ENCODE measurements around the gene CCNDBP1. TPM values are rescaled to one million over a fixed set of nuclear protein-coding genes. Genes with fewer than 3 reads are reported as not detected.
A peak's percentile ranks its signal among the peaks of the same experiment; 100 is the strongest.

Gene CCNDBP1
- total RNA-seq, 1 donor from 2014 or later: 61.8 TPM

- no peak for DNase-seq (ENCODE audit: low read depth)
- no peak for TF ChIP-seq CTCF (IDR thresholded peaks at IDR 0.05; ENCODE audit: insufficient read depth, low read length, poor library complexity, severe bottlenecking)
- H3K27me3 ChIP-seq (ENCODE audit: control insufficient read depth, insufficient read depth, low read length): peaks cover 15% of the 10 kb centered on the region
- no peaks in the 10 kb centered on the region for H3K36me3 ChIP-seq (ENCODE audit: control insufficient read depth, insufficient read depth, low read length)
- no peak overlapping the region for H3K4me3 ChIP-seq (ENCODE audit: low read depth, low read length)
These were observed 29.0 kb downstream of the CCNDBP1 start for GRCh38 chr15:43214169-43214568.

- H3K36me3 ChIP-seq (ENCODE audit: control insufficient read depth, insufficient read depth, low read length): no peaks in the 10 kb centered on the region
- DNase-seq (ENCODE audit: low read depth): no peak
- peaks cover 12% of the 10 kb centered on the region for H3K27me3 ChIP-seq (ENCODE audit: control insufficient read depth, insufficient read depth, low read length)
- no peak overlapping the region for H3K4me3 ChIP-seq (ENCODE audit: low read depth, low read length)
- no peak for TF ChIP-seq CTCF (IDR thresholded peaks at IDR 0.05; ENCODE audit: insufficient read depth, low read length, poor library complexity, severe bottlenecking)
These were observed 29.5 kb downstream of the CCNDBP1 start for GRCh38 chr15:43214592-43215295.

GRCh38 chr15:43215961-43216360, 30.8 kb downstream of the CCNDBP1 start:
- Histone ChIP-seq H3K36me3 (ENCODE audit: control insufficient read depth, insufficient read depth, low read length) (no peaks in the 10 kb centered on the region), H3K4me3 (ENCODE audit: low read depth, low read length) (no peak overlapping the region), H3K27me3 (ENCODE audit: control insufficient read depth, insufficient read depth, low read length) (peaks cover 2% of the 10 kb centered on the region)
- DNase-seq (ENCODE audit: low read depth): no peak
- no peak for TF ChIP-seq CTCF (IDR thresholded peaks at IDR 0.05; ENCODE audit: insufficient read depth, low read length, poor library complexity, severe bottlenecking)

- Histone ChIP-seq H3K4me3 (ENCODE audit: low read depth, low read length) (no peak overlapping the region), H3K27me3 (ENCODE audit: control insufficient read depth, insufficient read depth, low read length) (peaks cover 2% of the 10 kb centered on the region), H3K36me3 (ENCODE audit: control insufficient read depth, insufficient read depth, low read length) (no peaks in the 10 kb centered on the region)
- no peak for DNase-seq (ENCODE audit: low read depth)
- peak; percentile 34 for TF ChIP-seq CTCF (IDR thresholded peaks at IDR 0.05; ENCODE audit: insufficient read depth, low read length, poor library complexity, severe bottlenecking)
These were observed 33.9 kb downstream of the CCNDBP1 start for GRCh38 chr15:43218908-43219706.

- peaks cover 2% of the 10 kb centered on the region for H3K27me3 ChIP-seq (ENCODE audit: control insufficient read depth, insufficient read depth, low read length)
- no peak for TF ChIP-seq CTCF (IDR thresholded peaks at IDR 0.05; ENCODE audit: insufficient read depth, low read length, poor library complexity, severe bottlenecking)
- H3K4me3 ChIP-seq (ENCODE audit: low read depth, low read length): no peak overlapping the region
- DNase-seq (ENCODE audit: low read depth): no peak
- H3K36me3 ChIP-seq (ENCODE audit: control insufficient read depth, insufficient read depth, low read length): no peaks in the 10 kb centered on the region
These were observed 35.0 kb downstream of the CCNDBP1 start for GRCh38 chr15:43219929-43220928.
